Epithelial cell of esophagus (primary cell): ENCODE results near the gene C1D.
"Not testable (repeated sequence)": the region's sequence is repeated elsewhere in the genome, so short reads cannot be mapped to it uniquely, and the experiment has no call there.

Experiments
- DNase-seq: peaks from one replicate; pipeline ENCODE4 v3.0.0; 2010; ENCODE audit warnings: low read depth
- H3K4me3 ChIP-seq: 2 replicates; pipeline ENCODE4 v1.5.1; 2011; ENCODE audit warnings: mild to moderate bottlenecking, low read length, control low read depth
- TF ChIP-seq, protein P1 (sequence below): IDR thresholded peaks from 2 replicates; pipeline ENCODE4 v1.5.1; 2011; ENCODE audit warnings: low read depth, mild to moderate bottlenecking, low read length, control low read depth, inconsistent platforms; ENCODE audit not compliant: insufficient read depth; ENCODE audit errors: missing control alignments

C1D gene

DNA sequence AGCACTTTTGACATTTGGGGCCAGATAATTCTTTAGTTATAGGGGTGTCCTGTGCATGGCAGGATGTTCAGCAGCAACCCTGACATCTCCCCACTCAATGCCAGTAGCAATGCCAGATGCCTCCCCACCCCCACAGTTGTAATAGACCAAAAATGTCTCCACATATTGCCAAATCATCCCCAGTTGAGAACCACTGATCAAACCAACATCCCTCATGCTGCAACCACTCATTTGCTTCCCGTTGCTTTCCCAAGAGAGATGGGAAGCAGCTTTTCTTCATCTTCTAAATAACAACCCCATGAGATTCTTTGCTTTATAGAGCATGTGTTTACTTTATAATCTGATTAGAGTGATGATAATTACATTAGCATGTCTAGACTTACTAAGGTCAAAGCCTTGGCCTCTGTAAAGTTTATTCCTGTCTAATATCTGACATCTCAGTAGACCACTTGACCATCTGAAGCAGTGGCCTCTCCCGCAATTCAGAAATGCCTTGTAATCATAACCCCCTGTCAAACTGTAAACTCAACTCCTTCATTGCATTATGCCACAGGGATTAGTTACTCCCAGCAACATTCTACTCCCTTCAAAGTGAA is 28.7 kb upstream of the C1D start:
- TF ChIP-seq, protein P1, sequence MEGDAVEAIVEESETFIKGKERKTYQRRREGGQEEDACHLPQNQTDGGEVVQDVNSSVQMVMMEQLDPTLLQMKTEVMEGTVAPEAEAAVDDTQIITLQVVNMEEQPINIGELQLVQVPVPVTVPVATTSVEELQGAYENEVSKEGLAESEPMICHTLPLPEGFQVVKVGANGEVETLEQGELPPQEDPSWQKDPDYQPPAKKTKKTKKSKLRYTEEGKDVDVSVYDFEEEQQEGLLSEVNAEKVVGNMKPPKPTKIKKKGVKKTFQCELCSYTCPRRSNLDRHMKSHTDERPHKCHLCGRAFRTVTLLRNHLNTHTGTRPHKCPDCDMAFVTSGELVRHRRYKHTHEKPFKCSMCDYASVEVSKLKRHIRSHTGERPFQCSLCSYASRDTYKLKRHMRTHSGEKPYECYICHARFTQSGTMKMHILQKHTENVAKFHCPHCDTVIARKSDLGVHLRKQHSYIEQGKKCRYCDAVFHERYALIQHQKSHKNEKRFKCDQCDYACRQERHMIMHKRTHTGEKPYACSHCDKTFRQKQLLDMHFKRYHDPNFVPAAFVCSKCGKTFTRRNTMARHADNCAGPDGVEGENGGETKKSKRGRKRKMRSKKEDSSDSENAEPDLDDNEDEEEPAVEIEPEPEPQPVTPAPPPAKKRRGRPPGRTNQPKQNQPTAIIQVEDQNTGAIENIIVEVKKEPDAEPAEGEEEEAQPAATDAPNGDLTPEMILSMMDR, result no peak
- no peak overlapping the region for H3K4me3 ChIP-seq
- DNase-seq, result no peak

- TF ChIP-seq, protein P1, result no peak
- DNase-seq, result no peak
- no peak overlapping the region for H3K4me3 ChIP-seq
Measured at GRCh38 chr2:68089961-68090360, 27.2 kb upstream of the C1D start.

- TF ChIP-seq, protein P1, result no peak
- DNase-seq, result no peak
- H3K4me3 ChIP-seq, result no peak overlapping the region
Measured at GRCh38 chr2:68088940-68089339, 26.1 kb upstream of the C1D start.

DNA sequence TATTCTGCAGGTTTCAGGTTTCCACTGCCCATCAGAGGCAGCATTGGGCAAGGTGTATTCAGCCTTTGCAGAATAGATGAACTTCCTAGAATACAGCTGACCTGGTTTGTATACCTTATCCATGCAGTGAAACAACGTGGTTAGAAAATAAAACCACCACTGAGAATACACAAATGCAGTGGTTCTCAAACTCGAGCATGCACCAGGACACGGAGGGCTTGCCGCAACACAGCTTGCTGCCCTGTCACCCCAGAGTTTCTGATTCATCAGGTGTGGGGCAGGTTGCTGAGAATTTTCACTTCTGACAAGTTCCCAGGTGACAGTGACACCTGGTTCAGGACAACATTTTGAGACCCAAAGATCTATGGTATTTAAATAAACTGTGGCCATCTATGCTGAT is 23.4 kb upstream of the C1D start:
- H3K4me3 ChIP-seq, result no peak overlapping the region
- TF ChIP-seq, protein P1, result no peak
- DNase-seq, result no peak

DNA sequence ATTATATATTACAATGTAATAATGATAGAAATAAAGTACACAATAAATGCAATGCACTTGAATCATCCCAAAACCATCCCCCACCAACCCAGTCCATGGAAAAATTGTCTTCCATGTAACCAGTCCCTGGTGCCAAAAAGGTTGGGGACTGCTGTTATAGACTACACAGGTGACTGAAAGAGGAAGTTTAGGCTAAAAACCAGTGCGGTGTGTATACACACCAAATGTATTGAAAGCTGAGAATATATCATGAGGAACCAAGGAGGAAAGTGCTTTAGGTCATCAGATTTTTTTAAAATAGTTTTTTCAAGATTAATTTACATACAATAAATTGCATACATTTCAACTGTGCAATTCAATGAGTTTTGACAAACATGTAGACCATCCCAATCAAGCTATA is 20.5 kb upstream of the C1D start:
- no peak for DNase-seq
- TF ChIP-seq, protein P1, result no peak
- no peak overlapping the region for H3K4me3 ChIP-seq

DNA sequence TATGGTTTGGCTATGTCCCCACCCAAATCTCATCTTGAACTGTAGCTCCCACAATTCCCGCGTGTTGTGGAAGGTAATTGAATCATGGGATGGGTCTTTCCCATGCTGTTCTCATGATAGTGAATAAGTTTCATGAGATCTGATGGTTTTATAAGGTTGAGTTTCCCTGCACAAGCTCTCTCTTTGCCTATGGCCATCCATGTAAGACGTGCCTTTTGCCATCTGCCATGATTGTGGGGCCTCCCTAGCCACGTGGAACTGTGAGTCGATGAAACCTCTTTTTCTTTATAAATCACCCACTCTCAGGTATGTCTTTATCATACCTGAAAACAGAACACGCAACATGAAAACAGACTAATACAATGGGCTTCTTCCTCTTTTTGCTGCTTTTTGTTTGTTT is 11.2 kb upstream of the C1D start:
- no peak for DNase-seq
- TF ChIP-seq, protein P1, result no peak
- no peak overlapping the region for H3K4me3 ChIP-seq

DNA sequence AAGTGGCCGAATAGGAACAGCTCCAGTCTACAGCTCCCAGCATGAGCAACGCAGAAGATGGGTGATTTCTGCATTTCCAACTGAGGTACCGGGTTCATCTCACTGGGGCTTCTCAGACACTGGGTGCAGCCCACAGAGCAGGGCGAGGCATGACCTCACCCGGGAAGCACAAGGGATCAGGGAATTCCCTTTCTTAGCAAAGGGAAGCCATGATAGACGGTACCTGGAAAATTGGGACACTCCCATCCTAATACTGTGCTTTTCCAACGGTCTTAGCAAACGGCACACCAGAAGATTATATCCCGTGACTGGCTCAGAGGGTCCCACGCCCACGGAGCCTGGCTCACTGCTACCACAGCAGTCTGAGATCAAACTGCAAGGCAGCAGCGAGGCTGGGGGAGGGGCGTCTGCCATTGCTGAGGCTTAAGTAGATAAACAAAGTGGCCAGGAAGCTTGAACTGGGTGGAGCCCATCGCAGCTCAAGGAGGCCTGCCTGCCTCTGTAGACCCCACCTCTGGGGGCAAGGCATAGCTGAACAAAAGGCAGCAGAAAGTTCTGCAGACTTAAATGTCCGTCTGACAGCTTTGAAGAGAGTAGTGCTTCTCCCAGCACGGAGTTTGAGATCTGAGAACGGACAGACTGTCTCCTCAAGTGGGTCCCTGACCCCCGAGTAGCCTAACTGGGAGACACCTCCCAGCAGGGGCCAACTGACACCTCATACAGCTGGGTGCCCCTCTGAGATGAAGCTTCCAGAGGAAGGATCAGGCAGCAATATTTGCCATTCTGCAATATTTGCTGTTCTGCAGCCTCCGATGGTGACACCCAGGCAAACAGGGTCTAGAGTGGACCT is 1.2 kb upstream of the C1D start:
- not testable (repeated sequence) for DNase-seq, H3K4me3 ChIP-seq
